Measurements from ENCODE around the gene GARIN1A.
"Not testable (repeated sequence)": the region's sequence is repeated elsewhere in the genome, so short reads cannot be mapped to it uniquely, and the experiment has no call there.

GARIN1A gene

GRCh38 chr7:128687131-128687530 is 15.0 kb downstream of the GARIN1A start:
- no peak for DNase-seq

GRCh38 chr7:128688492-128688891 is 16.4 kb downstream of the GARIN1A start:
- no peak for DNase-seq

- not testable (repeated sequence) for DNase-seq
Observed at GRCh38 chr7:128689161-128689935, 17.3 kb downstream of the GARIN1A start.

GRCh38 chr7:128691227-128691626 is 19.1 kb downstream of the GARIN1A start:
- no peak for DNase-seq

- no peak for DNase-seq
Observed at GRCh38 chr7:128692623-128693270, 20.7 kb downstream of the GARIN1A start.

GRCh38 chr7:128693373-128694015 is 21.4 kb downstream of the GARIN1A start:
- DNase-seq = no peak

GRCh38 chr7:128694738-128695137 is 22.6 kb downstream of the GARIN1A start:
- DNase-seq = no peak

GRCh38 chr7:128697302-128697905 is 25.3 kb downstream of the GARIN1A start:
- no peak for DNase-seq

- DNase-seq = no peak
Observed at GRCh38 chr7:128699196-128699712, 27.2 kb downstream of the GARIN1A start.

- DNase-seq = no peak
Observed at GRCh38 chr7:128699895-128700294, 27.8 kb downstream of the GARIN1A start.

- no peak for DNase-seq
Observed at GRCh38 chr7:128701062-128701785, 29.1 kb downstream of the GARIN1A start.

GRCh38 chr7:128703609-128704241 is 31.6 kb downstream of the GARIN1A start:
- DNase-seq = no peak

- DNase-seq = no peak
Observed at GRCh38 chr7:128705891-128706333, 33.8 kb downstream of the GARIN1A start.

- no peak for DNase-seq
Observed at GRCh38 chr7:128707752-128708151, 35.7 kb downstream of the GARIN1A start.

GRCh38 chr7:128708235-128708634 is 36.1 kb downstream of the GARIN1A start:
- DNase-seq = no peak

GRCh38 chr7:128708824-128709223 is 36.7 kb downstream of the GARIN1A start:
- no peak for DNase-seq

GRCh38 chr7:128710481-128710880 is 38.4 kb downstream of the GARIN1A start:
- no peak for DNase-seq

GRCh38 chr7:128713794-128714193 is 41.7 kb downstream of the GARIN1A start:
- no peak for DNase-seq

- no peak for DNase-seq
Observed at GRCh38 chr7:128714701-128715495, 42.8 kb downstream of the GARIN1A start.

- DNase-seq = no peak
Observed at GRCh38 chr7:128718967-128719642, 47.0 kb downstream of the GARIN1A start.

GRCh38 chr7:128721376-128721775 is 49.3 kb downstream of the GARIN1A start:
- DNase-seq = no peak
